Ishikawa (cell line): ENCODE data around the gene GARIN5B.

Experiments used
- CEBPB ChIP-seq: IDR thresholded peaks from 2 replicates; pipeline ENCODE4 v1.6.1; 2012
- CREB1 ChIP-seq: IDR thresholded peaks from 2 replicates; pipeline ENCODE4 v1.6.1; 2012; ENCODE audit warnings: low read depth
- EGR1 ChIP-seq: IDR thresholded peaks from 2 replicates; pipeline ENCODE4 v1.6.1; 2012
- EP300 ChIP-seq: IDR thresholded peaks from 2 replicates; pipeline ENCODE4 v1.6.1; 2012; ENCODE audit warnings: borderline replicate concordance
- FOXM1 ChIP-seq: IDR thresholded peaks from 2 replicates; pipeline ENCODE4 v1.6.1; 2012; ENCODE audit warnings: low read depth, borderline replicate concordance
- NFIC ChIP-seq: IDR thresholded peaks from 2 replicates; pipeline ENCODE4 v1.6.1; 2012
- RAD21 ChIP-seq: IDR thresholded peaks from 2 replicates; pipeline ENCODE4 v1.6.1; 2012; ENCODE audit warnings: low read depth
- REST ChIP-seq: IDR thresholded peaks from 2 replicates; pipeline ENCODE4 v1.6.1; 2012; ENCODE audit warnings: low read depth, mild to moderate bottlenecking
- TAF1 ChIP-seq: IDR thresholded peaks from 2 replicates; pipeline ENCODE4 v1.6.1; 2012; ENCODE audit warnings: low read depth, mild to moderate bottlenecking
- TCF12 ChIP-seq: IDR thresholded peaks from 2 replicates; pipeline ENCODE4 v1.6.1; 2012; ENCODE audit warnings: low read depth
- TEAD4 ChIP-seq: IDR thresholded peaks from 2 replicates; pipeline ENCODE4 v1.6.1; 2012
- USF1 ChIP-seq: IDR thresholded peaks from 2 replicates; pipeline ENCODE4 v1.6.1; 2012
- YY1 ChIP-seq: IDR thresholded peaks from 2 replicates; pipeline ENCODE4 v1.6.1; 2012; ENCODE audit warnings: low read depth
- ZBTB7A ChIP-seq: IDR thresholded peaks from 2 replicates; pipeline ENCODE4 v1.6.1; 2012; ENCODE audit warnings: low read depth
- TF ChIP-seq, protein P1 (sequence below): IDR thresholded peaks from 2 replicates; pipeline ENCODE4 v1.6.1; 2012

GARIN5B gene

GRCh38 chr19:55365245-55365644, 2.2 kb upstream of the GARIN5B start:
- no peak for TF ChIP-seq CREB1
- TF ChIP-seq TAF1: no peak
- TF ChIP-seq EP300: no peak
- TF ChIP-seq TEAD4: no peak
- TF ChIP-seq TCF12: no peak
- TF ChIP-seq, protein P1, sequence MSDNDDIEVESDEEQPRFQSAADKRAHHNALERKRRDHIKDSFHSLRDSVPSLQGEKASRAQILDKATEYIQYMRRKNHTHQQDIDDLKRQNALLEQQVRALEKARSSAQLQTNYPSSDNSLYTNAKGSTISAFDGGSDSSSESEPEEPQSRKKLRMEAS: no peak
- no peak for TF ChIP-seq REST
- no peak for TF ChIP-seq ZBTB7A
- no peak for TF ChIP-seq USF1
- no peak for TF ChIP-seq YY1
- no peak for TF ChIP-seq NFIC
- TF ChIP-seq EGR1: no peak
- TF ChIP-seq RAD21: no peak
- no peak for TF ChIP-seq CEBPB

GRCh38 chr19:55362174-55362989, 678 bp downstream of the GARIN5B start:
- TF ChIP-seq, protein P1: no peak
- TF ChIP-seq USF1 (no peak), RAD21 (no peak), EGR1 (no peak), CREB1 (no peak), EP300 (no peak), NFIC (no peak), FOXM1 (no peak), CEBPB (no peak), TEAD4 (no peak), REST (no peak), YY1 (no peak)

- TF ChIP-seq RAD21: no peak
- TF ChIP-seq ZBTB7A: no peak
- no peak for TF ChIP-seq CREB1
- TF ChIP-seq TCF12: no peak
Observed at GRCh38 chr19:55360902-55361301, 2.2 kb downstream of the GARIN5B start.

GRCh38 chr19:55358943-55359908, 3.8 kb downstream of the GARIN5B start:
- TF ChIP-seq USF1 (no peak), RAD21 (no peak), ZBTB7A (no peak), FOXM1 (no peak), NFIC (no peak), REST (no peak), TCF12 (no peak), EP300 (no peak)
